Transverse colon (tissue), 4 donors: ENCODE results near the gene DTNBP1. TPM values are rescaled to one million over a fixed set of nuclear protein-coding genes. Genes with fewer than 3 reads are reported as not detected.

Experiments
- DNase-seq: peaks from one replicate; pipeline ENCODE4 v3.0.0-alpha.2; 2019
- H3K27ac ChIP-seq, 4 donors: fragments of 200-600 bp; sonication (generic); 2 replicates each; pipeline ENCODE4 v1.5.1; 2016 to 2018; ENCODE audit warnings: inconsistent platforms in 4 of 4
- H3K27me3 ChIP-seq: fragments of 200-600 bp; sonication (generic); 2 replicates; pipeline ENCODE4 v1.5.1; 2017; ENCODE audit warnings: inconsistent platforms
- H3K36me3 ChIP-seq, 4 donors: fragments of 200-600 bp; sonication (generic); 2 replicates each; pipeline ENCODE4 v1.5.1; 2017 to 2019; ENCODE audit warnings: inconsistent platforms in 4 of 4
- H3K4me1 ChIP-seq, 4 donors: fragments of 200-600 bp; sonication (generic); 2 replicates each; pipeline ENCODE4 v1.5.1; 2017 to 2020; ENCODE audit warnings: inconsistent platforms in 4 of 4
- H3K4me3 ChIP-seq, 4 donors: fragments of 200-600 bp; sonication (generic); 1 replicate in 1 of 4; 2 replicates in 3 of 4; pipeline versions ENCODE4 v1.5.1 to v1.6.1; 2017 to 2019; ENCODE audit warnings: inconsistent platforms in 4 of 4
- H3K9me3 ChIP-seq, 2 donors: fragments of 200-600 bp; sonication (generic); 2 replicates each; pipeline ENCODE4 v1.5.1; 2017 to 2019; ENCODE audit warnings: inconsistent platforms in 2 of 2
- EP300 ChIP-seq: sonication (generic); formaldehyde crosslinking; IDR thresholded peaks from one replicate; pipeline ENCODE4 v1.6.1; 2017; ENCODE audit warnings: antibody characterized with exemption, low read depth
- POLR2A ChIP-seq: fragments of 450-650 bp; IDR thresholded peaks from one replicate; pipeline ENCODE4 v1.6.1; 2016; ENCODE audit warnings: antibody characterized with exemption, mild to moderate bottlenecking, moderate library complexity
- POLR2AphosphoS5 ChIP-seq, 3 donors: sonication (generic); formaldehyde crosslinking; IDR thresholded peaks; one replicate each; pipeline ENCODE4 v1.6.1; 2016; ENCODE audit warnings: antibody characterized with exemption in 3 of 3
- WGBS, 2 donors: methylation state at CpG; one replicate each; pipeline ENCODE4 v1.1.5; 2018; ENCODE audit warnings: low coverage in 1 of 2; 5-methylcytosine and 5-hydroxymethylcytosine counted together
- in situ Hi-C, 4 donors: fragments of 200-750 bp; cut with MboI; loops; one replicate each; pipeline versions ENCODE4 v1.15.0 to v1.15.1; 2017; ENCODE audit warnings: low sequenced_read_pairs in 3 of 4, low pct_ligation_motif_present in 1 of 4, low pct_unique_long_range_greater_than_20kb in 1 of 4
- intact Hi-C: fragments of 100-400 bp; cut with DNase I; formaldehyde crosslinking; loops from one replicate; pipeline ENCODE4 v1.15.1; 2023; ENCODE audit warnings: low total_unique reads
- total RNA-seq, 4 donors: library from RNA; depleted of rRNA; stranded (reverse); fragments of >200 nt; gene quantifications; one replicate each; pipeline ENCODE4 v1.1.0, GENCODE V29; 2016
- TF ChIP-seq, protein P1 (sequence below), 5 experiments: fragments of 200-600 bp in 3 of 5; fragments of 450-650 bp in 2 of 5; sonication (generic) in 3 of 5; IDR thresholded peaks; 1 replicate in 2 of 5; 2 replicates in 3 of 5; pipeline ENCODE4 v1.5.1; 2016 to 2017; ENCODE audit warnings: antibody characterized with exemption in 5 of 5, inconsistent platforms in 3 of 5, mild to moderate bottlenecking in 2 of 5, moderate library complexity in 1 of 5

Gene DTNBP1
- total RNA-seq, 4 donors from 2014 or later, result 6.0 to 20.3 (median 16.0) TPM

DNA sequence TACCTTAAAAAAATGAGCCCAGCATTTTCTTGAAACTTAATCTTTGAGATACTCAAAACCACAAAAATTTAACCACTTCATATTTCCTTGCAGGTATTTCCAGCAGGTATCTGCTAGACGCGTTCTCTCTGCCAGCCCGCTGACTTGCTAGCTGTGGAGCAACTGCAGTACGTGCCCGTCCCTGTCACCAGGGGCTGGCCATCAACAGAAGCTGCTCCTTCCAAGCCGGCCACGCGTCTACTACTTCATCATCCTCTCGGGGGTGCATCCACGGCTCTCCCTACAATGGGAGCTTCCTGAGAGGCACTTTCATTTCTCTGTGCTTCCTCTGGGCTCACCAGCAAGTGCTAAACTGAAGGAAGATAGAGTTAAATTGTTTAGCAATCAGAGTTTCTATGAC, 132.4 kb downstream of the DTNBP1 start:
- no peaks in the 10 kb centered on the region for H3K9me3 ChIP-seq
- intact Hi-C loops (no loop called here), in situ Hi-C loops (no loop called here)
- DNase-seq, result no peak
- no peaks in the 10 kb centered on the region for H3K36me3 ChIP-seq
- H3K4me1 ChIP-seq, result peaks cover 0 to 3% (median 0%) of the 10 kb centered on the region in 4 donors
- H3K27me3 ChIP-seq, result no peaks in the 10 kb centered on the region
- no peak overlapping the region for H3K4me3 ChIP-seq
- TF ChIP-seq POLR2AphosphoS5 (IDR thresholded peaks at IDR 0.05) (no peak), POLR2A (no peak), EP300 (no peak)
- TF ChIP-seq, protein P1, sequence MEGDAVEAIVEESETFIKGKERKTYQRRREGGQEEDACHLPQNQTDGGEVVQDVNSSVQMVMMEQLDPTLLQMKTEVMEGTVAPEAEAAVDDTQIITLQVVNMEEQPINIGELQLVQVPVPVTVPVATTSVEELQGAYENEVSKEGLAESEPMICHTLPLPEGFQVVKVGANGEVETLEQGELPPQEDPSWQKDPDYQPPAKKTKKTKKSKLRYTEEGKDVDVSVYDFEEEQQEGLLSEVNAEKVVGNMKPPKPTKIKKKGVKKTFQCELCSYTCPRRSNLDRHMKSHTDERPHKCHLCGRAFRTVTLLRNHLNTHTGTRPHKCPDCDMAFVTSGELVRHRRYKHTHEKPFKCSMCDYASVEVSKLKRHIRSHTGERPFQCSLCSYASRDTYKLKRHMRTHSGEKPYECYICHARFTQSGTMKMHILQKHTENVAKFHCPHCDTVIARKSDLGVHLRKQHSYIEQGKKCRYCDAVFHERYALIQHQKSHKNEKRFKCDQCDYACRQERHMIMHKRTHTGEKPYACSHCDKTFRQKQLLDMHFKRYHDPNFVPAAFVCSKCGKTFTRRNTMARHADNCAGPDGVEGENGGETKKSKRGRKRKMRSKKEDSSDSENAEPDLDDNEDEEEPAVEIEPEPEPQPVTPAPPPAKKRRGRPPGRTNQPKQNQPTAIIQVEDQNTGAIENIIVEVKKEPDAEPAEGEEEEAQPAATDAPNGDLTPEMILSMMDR (IDR thresholded peaks at IDR 0.05), result no peak
- no peak overlapping the region for H3K27ac ChIP-seq
- 90 to 94% methylated on average over 2 to 10 of the region's 10 CpGs for WGBS, 2 donors

DNA sequence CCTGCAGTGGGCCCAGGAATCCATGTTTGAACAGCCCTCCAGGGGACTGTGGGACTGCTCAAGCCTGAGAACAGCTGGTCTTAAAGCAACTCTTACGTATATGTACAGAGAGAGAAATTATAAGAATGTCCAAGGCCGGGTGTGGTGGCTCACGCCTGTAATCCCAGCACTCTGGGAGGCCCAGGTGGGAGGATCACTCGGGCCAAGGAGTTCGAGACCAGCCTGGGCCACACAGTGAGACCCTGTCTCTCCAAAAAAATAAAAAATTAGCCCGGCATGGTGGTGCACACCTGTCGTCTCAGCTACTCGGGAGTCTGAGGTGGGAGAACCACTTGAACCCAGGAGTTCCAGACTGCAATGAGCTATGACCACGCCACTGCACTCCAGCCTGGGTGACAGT, 134.0 kb downstream of the DTNBP1 start:
- in situ Hi-C loops (no loop called here), intact Hi-C loops (no loop called here)
- H3K27ac ChIP-seq, result no peak overlapping the region
- H3K9me3 ChIP-seq, result no peaks in the 10 kb centered on the region
- H3K4me1 ChIP-seq, result no peaks in the 10 kb centered on the region
- no peak overlapping the region for H3K4me3 ChIP-seq
- 97 to 100% methylated on average over 1 to 9 of the region's 9 CpGs for WGBS, 2 donors
- DNase-seq, result no peak
- no peaks in the 10 kb centered on the region for H3K27me3 ChIP-seq
- TF ChIP-seq POLR2A, result no peak
- TF ChIP-seq EP300, result no peak
- TF ChIP-seq POLR2AphosphoS5 (IDR thresholded peaks at IDR 0.05), result no peak
- TF ChIP-seq, protein P1 (IDR thresholded peaks at IDR 0.05), result no peak
- no peaks in the 10 kb centered on the region for H3K36me3 ChIP-seq

DNA sequence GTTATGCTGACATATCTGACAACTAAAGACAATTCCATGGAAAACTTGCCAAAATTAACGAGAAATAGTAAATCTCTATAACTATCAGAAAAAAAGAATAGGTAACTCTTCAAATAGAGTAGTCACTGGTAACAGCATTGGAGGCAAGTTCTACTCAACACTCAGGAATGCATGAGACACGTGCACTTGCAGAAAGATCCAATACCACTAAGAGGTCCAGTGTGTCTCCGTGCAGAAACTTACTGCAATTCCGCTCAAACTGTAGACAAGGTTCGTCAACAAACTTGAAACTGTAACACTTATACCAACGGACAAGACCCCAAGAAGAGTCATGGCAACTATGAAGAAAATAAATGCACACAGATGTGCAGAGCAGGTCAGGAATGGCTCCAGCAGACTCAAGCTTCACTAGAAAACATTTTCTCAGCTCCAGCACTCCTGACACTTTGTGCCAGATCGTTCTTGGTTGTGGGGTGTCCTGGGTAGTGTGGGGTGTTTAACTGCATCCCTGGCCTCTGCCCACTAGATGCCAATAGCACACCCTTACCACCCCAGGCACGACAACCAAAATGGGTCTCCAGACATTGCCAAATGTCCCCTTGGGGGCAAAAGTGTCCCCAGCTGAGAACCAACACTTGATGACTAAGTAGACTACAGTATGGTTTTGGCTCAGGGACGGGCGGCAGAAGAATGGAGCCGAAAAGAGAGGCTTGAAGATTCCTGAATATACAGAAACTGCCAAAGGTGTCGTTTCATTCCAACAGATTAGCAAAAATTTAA, 134.8 kb downstream of the DTNBP1 start:
- WGBS, 2 donors, result 96% methylated on average over 5 to 12 of the region's 12 CpGs
- Histone ChIP-seq H3K9me3 (no peaks in the 10 kb centered on the region), H3K36me3 (no peaks in the 10 kb centered on the region), H3K27ac (no peak overlapping the region), H3K4me1 (no peaks in the 10 kb centered on the region), H3K4me3 (no peak overlapping the region), H3K27me3 (no peaks in the 10 kb centered on the region)
- in situ Hi-C loops, result no loop called here
- no peak for DNase-seq
- TF ChIP-seq POLR2AphosphoS5 (IDR thresholded peaks at IDR 0.05) (no peak), POLR2A (no peak), EP300 (no peak)
- TF ChIP-seq, protein P1 (IDR thresholded peaks at IDR 0.05), result no peak
- intact Hi-C loops, result no loop called here

DNA sequence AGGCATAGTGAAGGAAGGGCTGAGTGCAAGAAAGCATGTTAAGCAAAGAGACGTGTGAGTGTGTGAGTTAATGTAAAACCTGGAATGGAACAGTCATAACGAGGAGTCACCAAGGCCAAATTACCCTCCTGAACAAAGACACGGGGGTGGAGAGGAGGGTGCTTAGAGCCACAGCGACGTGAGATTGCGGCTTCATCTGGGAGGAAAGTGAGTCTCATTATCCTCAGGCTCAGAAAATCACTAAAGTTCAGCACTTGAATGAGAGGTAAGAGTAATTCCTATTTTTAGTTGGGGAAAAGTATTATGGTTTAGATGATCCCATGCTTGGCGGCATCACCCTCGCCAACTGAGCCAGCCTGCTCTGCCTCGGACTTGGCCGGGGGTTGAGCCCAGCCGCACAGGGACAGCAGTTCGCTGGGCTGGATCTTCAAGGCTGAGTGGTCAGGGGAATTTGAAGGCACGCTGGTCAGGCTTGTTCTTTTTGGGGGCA, 136.6 kb downstream of the DTNBP1 start:
- peaks cover 0 to 7% (median 0%) of the 10 kb centered on the region in 4 donors for H3K36me3 ChIP-seq
- in situ Hi-C loops, result no loop called here

More for the DNA sequence above, 136.6 kb downstream of the DTNBP1 start:
- TF ChIP-seq, protein P1 (IDR thresholded peaks at IDR 0.05), result no peak
- no peak for TF ChIP-seq POLR2AphosphoS5 (IDR thresholded peaks at IDR 0.05)
- no peak for TF ChIP-seq EP300
- no peak for TF ChIP-seq POLR2A
- Histone ChIP-seq H3K27ac (no peak overlapping the region), H3K27me3 (no peaks in the 10 kb centered on the region), H3K9me3 (no peaks in the 10 kb centered on the region), H3K4me1 (peaks cover 0 to 8% (median 3%) of the 10 kb centered on the region in 4 donors), H3K4me3 (no peak overlapping the region)
- DNase-seq, result no peak
- intact Hi-C loops, result no loop called here
- WGBS, 2 donors, result 78 to 83% methylated on average over 2 to 13 of the region's 13 CpGs
